Mucosa of stomach (tissue), 1 donor: ENCODE data around the gene ARHGEF37.
A peak's percentile ranks its signal among the peaks of the same experiment; 100 is the strongest.
"Not testable (repeated sequence)": the region's sequence is repeated elsewhere in the genome, so short reads cannot be mapped to it uniquely, and the experiment has no call there.

Source experiments
- H3K27me3 ChIP-seq: one replicate; pipeline ENCODE4 v1.7.0; 2013; ENCODE audit warnings: mild to moderate bottlenecking, low read length; ENCODE audit not compliant: control insufficient read depth, insufficient read depth
- H3K36me3 ChIP-seq: one replicate; pipeline ENCODE4 v1.7.0; 2013; ENCODE audit warnings: low read length; ENCODE audit not compliant: control insufficient read depth, insufficient read depth
- H3K4me1 ChIP-seq: one replicate; pipeline ENCODE4 v1.7.0; 2013; ENCODE audit warnings: mild to moderate bottlenecking, low read length; ENCODE audit not compliant: control insufficient read depth, insufficient read depth
- H3K4me3 ChIP-seq: one replicate; pipeline ENCODE4 v1.7.0; 2013; ENCODE audit warnings: low read length
- H3K9ac ChIP-seq: one replicate; pipeline ENCODE4 v1.7.0; 2013; ENCODE audit warnings: mild to moderate bottlenecking, low read length, moderate library complexity
- H3K9me3 ChIP-seq: one replicate; pipeline ENCODE4 v1.7.0; 2013; ENCODE audit warnings: mild to moderate bottlenecking, low read length, moderate library complexity; ENCODE audit not compliant: control insufficient read depth
- donor health status: Pancreatic carcinoma.

The ARHGEF37 gene

DNA sequence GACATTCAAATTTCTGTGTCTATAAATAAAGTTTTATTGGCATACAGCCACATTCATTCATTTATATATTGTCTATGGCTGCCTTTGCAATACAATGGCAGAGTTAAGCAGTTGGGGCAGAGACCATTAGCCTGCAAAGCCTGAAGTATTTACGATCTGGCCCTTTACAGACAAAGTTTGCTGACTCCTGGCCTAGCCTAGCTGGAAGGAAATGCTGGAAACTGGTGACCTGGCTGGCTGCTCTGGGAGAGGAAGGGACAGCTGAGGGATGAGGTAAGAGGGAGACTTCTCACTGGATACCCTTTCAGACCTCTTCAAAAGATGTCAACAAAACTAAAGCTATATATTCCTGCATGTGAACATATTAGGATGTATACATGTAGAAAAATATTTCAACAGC, 82.8 kb downstream of the ARHGEF37 start:
- H3K9me3 ChIP-seq = no peaks in the 10 kb centered on the region
- peaks cover 19% of the 10 kb centered on the region for H3K4me1 ChIP-seq
- H3K4me3 ChIP-seq = no peak overlapping the region
- H3K9ac ChIP-seq = no peak overlapping the region
- H3K27me3 ChIP-seq = no peaks in the 10 kb centered on the region
- no peaks in the 10 kb centered on the region for H3K36me3 ChIP-seq

DNA sequence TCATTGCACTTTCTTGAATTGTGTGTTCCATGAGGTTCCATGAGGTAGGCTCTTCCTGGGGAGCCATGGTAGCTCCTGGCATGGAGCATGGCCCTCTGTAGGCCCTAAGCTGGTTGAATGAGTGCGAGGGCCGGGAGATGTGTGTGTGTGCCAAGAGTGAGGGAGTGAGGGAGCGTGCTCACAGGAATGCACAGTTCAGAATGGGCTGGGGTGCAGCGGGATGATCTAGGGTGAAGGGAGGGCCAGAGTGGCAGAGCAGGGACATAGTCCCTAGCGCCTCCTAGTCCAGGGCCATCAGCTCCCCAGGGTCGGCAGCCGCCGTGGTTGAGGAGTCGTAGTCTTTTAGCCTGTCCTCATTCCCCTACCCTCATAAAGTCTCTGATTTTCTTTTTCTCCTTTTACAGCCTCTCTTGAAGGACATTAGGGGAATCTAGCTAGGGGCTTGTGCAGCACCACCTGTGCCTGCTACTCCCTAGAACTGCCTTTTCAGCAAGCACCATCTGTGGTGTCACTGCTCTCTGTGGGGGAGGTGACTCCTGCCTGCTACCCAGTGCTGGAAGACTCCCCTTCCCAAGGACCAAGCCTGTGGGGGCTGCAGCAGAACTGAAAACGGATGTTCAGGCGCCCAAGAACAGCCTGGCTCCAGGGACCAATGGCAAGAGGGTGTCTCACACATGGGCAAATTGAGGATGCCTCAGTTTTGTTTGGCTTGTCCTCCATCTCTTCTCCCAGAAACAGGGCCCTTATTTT, 83.5 kb downstream of the ARHGEF37 start:
- H3K9ac ChIP-seq = no peak overlapping the region
- no peak overlapping the region for H3K4me3 ChIP-seq
- H3K9me3 ChIP-seq = no peaks in the 10 kb centered on the region

DNA sequence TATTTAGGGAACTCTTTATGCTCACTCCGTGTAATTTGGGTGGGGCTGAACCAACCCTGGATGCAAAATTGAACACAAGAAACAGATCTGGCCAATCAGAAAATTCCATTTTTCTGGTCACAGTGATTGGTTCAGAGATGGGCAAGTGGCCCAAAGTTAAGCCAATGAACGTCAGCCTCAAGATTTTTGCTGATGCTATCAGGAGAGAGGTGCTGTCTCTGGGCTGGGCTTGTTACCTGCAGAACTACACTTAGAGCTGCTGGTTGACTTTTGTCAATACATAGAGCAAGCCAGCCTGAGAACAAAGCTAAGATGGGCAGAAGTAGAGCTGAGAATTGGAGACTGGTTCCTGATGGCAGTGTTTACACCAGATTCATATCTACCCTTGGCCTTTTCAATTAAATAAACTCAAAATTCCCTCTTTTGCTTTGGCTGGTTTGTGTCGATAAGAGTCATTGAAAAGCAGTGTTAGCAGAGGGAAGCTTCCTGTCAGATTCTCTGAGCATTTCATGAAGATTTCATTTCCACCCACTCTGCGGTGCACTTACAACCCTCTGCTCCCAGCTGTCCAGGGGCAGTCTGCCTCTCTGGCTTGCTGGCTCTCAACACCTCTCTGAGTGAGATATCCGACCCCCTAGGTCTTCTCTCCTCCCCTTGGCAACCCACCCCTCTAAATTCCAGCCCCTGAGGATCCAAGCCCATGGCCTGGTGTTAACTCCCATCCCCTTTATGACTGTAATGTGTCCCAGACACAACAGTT, 84.3 kb downstream of the ARHGEF37 start:
- no peaks in the 10 kb centered on the region for H3K36me3 ChIP-seq
- no peak overlapping the region for H3K9ac ChIP-seq
- no peaks in the 10 kb centered on the region for H3K27me3 ChIP-seq
- H3K9me3 ChIP-seq = no peaks in the 10 kb centered on the region
- H3K4me3 ChIP-seq = no peak overlapping the region
- peaks cover 10% of the 10 kb centered on the region for H3K4me1 ChIP-seq

More for the DNA sequence above, 83.5 kb downstream of the ARHGEF37 start:
- H3K36me3 ChIP-seq = no peaks in the 10 kb centered on the region
- H3K27me3 ChIP-seq = no peaks in the 10 kb centered on the region
- H3K4me1 ChIP-seq = peaks cover 12% of the 10 kb centered on the region

DNA sequence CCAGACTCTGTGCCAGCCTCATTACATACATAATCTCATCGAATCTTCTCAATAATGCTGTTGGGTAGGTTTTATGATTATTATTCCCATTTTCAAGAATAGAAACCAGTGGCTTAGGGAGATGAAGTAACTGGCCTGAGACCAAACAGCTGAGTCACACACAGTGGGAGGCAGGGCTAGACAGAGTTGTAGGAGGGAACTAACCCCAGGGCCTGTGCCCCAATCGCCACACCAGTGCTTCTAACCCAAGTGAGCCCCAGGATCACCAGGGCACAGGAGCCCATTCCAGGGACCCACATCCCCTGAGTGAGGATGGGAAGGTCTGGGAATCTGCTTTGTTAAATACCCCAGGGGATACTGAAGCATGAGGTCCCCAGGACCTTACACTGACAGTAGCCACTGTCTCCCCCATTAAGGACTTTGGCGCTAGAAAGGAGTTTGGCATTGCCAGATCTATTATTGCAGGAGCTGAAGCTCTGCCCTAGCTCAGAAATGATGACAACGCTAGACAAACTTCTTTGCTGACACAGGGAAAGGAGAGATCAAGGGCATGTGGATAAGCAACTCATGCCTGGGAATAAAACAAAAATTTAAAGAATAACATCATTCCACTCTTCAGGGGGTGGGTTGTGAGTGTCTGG, 85.0 kb downstream of the ARHGEF37 start:
- Histone ChIP-seq H3K4me3 (no peak overlapping the region), H3K9ac (no peak overlapping the region), H3K9me3 (no peaks in the 10 kb centered on the region), H3K4me1 (peaks cover 12% of the 10 kb centered on the region), H3K36me3 (no peaks in the 10 kb centered on the region), H3K27me3 (no peaks in the 10 kb centered on the region)

DNA sequence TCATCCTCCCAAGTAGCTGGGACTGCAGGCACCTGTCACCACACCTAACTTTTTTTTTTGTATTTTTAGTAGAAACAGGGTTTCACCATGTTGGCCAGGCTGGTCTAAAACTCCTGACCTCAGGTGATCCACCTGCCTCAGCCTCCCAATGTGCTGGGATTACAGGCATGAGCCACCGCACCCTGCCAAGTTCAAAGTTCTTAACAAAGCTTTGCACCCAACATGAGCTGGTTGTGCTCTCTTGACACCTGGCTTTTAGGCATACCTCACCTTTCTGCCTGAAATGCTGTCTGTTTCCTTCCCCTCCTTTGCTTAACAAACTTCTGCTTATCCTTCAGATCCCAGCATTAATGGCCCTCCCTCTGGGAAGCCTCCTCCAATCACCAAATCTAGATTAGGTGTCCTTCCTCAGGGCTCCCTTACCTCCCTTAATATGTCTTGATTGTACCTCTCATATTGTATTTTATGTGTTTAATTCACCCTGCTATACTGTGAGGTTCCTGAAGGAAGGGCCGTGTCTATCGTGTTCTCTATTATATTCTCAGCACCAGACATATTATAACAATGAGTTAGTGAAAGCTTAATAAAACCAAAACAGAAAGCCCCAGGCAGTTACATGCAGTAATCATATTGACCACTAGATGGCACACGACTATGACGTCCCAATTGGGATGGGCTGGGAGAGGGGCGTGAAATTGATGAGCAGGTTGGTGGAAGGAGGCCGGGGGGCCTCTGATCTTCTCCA, 86.0 kb downstream of the ARHGEF37 start:
- H3K36me3 ChIP-seq = no peaks in the 10 kb centered on the region
- H3K9ac ChIP-seq = peak overlapping the region; percentile 50
- peaks cover 21% of the 10 kb centered on the region for H3K4me1 ChIP-seq
- H3K9me3 ChIP-seq = no peaks in the 10 kb centered on the region
- H3K4me3 ChIP-seq = no peak overlapping the region
- H3K27me3 ChIP-seq = no peaks in the 10 kb centered on the region

DNA sequence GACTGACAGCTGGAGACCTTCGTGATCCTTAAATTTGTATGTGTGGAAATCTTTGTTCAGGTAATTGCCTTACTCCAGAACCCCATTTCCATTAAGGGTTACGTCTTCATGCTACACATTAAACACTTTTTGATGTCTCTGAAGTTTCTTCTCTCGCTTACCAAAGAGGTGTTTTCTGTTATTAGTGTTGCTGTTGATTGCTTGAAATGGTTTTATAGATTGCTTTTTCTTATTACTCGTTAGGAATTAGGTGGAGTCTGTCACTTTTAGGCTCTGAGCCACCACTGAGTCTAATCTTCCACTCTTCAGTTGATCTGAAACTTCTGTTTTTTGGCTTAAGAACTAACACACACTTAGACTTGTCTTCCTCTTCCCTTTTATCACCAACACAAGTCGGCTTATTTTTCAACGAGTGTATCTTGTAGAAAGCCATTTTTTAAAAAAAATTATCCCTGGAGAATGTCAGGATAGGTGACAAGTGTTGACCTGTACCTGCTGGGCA, 86.6 kb downstream of the ARHGEF37 start:
- H3K4me1 ChIP-seq = peaks cover 28% of the 10 kb centered on the region
- H3K27me3 ChIP-seq = no peaks in the 10 kb centered on the region
- no peaks in the 10 kb centered on the region for H3K36me3 ChIP-seq
- no peaks in the 10 kb centered on the region for H3K9me3 ChIP-seq
- H3K4me3 ChIP-seq = no peak overlapping the region
- H3K9ac ChIP-seq = no peak overlapping the region

DNA sequence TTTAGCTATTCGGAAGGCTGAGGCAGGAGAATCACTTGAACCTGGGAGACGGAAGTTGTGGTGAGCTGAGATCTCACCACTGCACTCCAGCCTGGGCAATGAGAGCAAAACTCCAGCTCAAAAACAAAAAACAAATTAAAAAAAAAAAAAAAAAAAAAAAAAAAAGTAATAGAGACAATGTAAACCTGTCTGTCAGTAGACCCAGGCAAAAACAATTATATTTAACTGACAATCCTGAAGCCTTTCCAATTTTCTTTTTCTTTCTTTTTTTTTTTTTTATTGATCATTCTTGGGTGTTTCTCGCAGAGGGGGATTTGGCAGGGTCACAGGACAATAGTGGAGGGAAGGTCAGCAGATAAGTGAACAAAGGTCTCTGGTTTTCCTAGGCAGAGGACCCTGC, 88.0 kb downstream of the ARHGEF37 start:
- H3K9me3 ChIP-seq, H3K9ac ChIP-seq, H3K4me3 ChIP-seq: not testable (repeated sequence)

DNA sequence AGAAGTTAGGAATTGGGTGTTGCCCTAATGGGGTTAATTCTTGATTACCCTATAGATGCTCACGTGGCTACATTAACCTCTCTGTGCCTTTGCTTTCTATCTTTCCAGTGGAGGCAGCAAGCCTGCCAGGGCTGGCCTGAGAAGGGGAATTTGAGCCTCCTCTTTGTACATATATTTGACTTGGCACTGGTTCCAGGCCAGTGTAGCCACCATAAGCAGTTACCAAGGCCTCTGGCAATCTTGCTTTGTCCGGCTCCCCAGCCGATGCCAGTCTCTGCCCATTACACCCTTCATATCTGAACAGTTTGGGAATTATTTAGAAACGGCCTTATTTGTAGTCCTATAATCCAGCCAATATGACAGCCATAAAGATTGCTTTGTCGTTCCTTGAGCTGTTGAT, 90.2 kb downstream of the ARHGEF37 start:
- Histone ChIP-seq H3K9ac (no peak overlapping the region), H3K4me3 (no peak overlapping the region), H3K27me3 (no peaks in the 10 kb centered on the region), H3K9me3 (no peaks in the 10 kb centered on the region), H3K36me3 (no peaks in the 10 kb centered on the region), H3K4me1 (peaks cover 50% of the 10 kb centered on the region)

More for the DNA sequence above, 88.0 kb downstream of the ARHGEF37 start:
- peaks cover 35% of the 10 kb centered on the region for H3K4me1 ChIP-seq
- not testable (repeated sequence) for H3K36me3 ChIP-seq, H3K27me3 ChIP-seq

DNA sequence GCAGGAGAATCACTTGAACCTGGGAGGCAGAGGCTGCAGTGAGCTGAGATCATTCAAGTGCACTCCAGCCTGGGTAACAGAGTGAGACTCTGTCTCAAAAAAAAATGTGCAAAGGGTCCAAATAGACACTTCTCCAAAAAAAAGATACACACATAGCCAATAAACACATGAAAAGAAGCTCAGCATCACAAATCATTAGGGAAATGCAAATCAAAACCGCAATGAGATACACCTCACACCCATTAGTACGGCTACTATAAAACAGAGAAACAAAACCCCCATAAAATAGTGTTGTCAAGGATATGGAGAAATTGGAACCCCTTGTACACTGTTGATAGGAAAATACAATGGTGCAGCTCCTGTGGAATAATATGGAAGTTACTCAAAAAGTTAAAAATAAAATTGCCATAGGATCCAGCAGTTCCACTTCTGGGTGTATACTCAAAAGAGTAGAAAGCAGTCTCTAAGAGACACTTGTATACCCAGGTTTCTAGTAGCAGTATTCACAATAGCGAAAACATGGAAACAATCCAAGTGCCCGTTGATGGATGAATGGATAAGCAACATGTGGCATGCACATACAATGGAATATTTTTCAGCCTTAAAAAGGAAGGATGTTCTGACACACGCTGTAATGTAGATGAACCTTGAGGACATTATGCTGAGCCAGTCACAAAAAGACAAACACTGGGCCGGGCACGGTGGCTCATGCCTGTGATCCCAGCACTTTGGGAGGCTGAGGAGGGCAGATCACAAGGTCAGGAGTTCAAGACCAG, 91.6 kb downstream of the ARHGEF37 start:
- H3K4me1 ChIP-seq = peaks cover 53% of the 10 kb centered on the region
- H3K9me3 ChIP-seq = no peaks in the 10 kb centered on the region
- no peaks in the 10 kb centered on the region for H3K36me3 ChIP-seq
- H3K4me3 ChIP-seq = no peak overlapping the region
- H3K27me3 ChIP-seq = no peaks in the 10 kb centered on the region
- H3K9ac ChIP-seq = no peak overlapping the region

DNA sequence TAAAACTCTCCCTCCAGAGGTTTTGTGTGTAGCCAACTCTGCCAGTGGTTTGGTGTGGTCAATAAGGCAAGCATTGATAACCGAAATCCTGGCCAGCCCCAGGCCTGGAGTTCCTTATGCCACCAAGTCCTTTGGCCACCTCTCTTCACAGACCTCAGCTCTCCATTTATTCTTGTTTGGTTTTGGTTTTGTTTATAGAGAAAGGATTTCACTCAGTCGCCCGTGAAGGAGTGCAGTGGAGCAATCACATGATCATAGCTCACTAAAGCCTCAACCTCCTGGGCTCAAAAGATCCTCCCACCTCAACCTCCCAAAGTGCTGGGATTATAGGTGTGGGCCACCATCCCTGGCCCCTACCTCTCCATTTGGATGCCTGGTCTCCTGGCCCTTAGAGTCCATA, 93.4 kb downstream of the ARHGEF37 start:
- Histone ChIP-seq H3K4me3 (no peak overlapping the region), H3K27me3 (no peaks in the 10 kb centered on the region), H3K36me3 (no peaks in the 10 kb centered on the region), H3K9me3 (no peaks in the 10 kb centered on the region), H3K9ac (no peak overlapping the region), H3K4me1 (peaks cover 54% of the 10 kb centered on the region)

DNA sequence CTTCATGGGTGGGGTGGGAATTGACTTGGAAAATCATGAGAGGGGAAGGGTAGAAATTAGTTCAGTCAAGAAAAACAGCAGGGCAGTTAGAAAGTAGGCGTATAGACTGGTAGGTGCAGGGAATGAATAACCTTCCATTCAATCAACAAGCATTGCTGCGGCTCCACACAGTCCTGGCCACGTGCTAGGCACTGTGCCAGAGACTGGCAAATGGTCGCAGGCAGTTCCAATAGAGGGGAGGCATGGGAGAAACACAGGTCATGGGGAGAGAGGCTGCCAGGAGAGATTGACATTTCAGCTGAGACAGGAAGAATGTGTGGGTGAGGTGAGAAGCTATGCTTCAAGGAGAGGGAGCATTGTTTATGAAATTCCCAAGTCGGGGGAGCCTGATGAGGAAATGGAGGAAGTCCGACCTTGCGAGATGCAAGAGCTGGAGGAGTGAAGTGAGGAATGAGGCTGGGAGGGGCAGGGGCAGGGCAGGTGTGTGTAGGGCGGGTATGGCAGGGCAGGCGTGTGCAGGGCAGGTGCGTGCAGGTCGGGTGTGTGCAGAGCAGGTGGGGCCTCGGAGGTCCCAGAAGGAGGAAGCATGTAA, 94.4 kb downstream of the ARHGEF37 start:
- no peaks in the 10 kb centered on the region for H3K36me3 ChIP-seq
- no peaks in the 10 kb centered on the region for H3K27me3 ChIP-seq
- peak overlapping the region; percentile 50 for H3K9ac ChIP-seq
- H3K9me3 ChIP-seq = no peaks in the 10 kb centered on the region
- no peak overlapping the region for H3K4me3 ChIP-seq
- H3K4me1 ChIP-seq = peaks cover 64% of the 10 kb centered on the region
